Calu3 (cell line): ENCODE measurements around the gene TNIK. TPM values are rescaled to one million over a fixed set of nuclear protein-coding genes. Genes with fewer than 3 reads are reported as not detected.

Source experiments
- BruUV-seq: library from RNA; stranded (reverse); fragments of 400-500 nt; replicated peaks from 2 replicates; lab custom pipeline; 2021; lab: Mats Ljungman, UMichigan
- CTCF ChIA-PET: fragments of 300-600 bp; sonication (Branson Sonifier 250); formaldehyde crosslinking; loops from one replicate; lab custom pipeline; 2022; ENCODE audit warnings: antibody characterized with exemption; lab: Charles Lee
- DNase-seq: peaks from one replicate; pipeline ENCODE4 v3.0.0; 2022
- H3K27ac Mint-ChIP-seq: one replicate; pipeline ENCODE4 v1.8.0; 2022; ENCODE audit warnings: mixed read lengths; ENCODE audit not compliant: unreplicated experiment
- H3K27me3 Mint-ChIP-seq: one replicate; pipeline ENCODE4 v1.8.0; 2022; ENCODE audit warnings: mixed read lengths; ENCODE audit not compliant: unreplicated experiment
- H3K36me3 Mint-ChIP-seq: one replicate; pipeline ENCODE4 v1.8.0; 2022; ENCODE audit warnings: mild to moderate bottlenecking, moderate library complexity, mixed read lengths; ENCODE audit not compliant: insufficient read depth, unreplicated experiment
- H3K4me1 Mint-ChIP-seq: one replicate; pipeline ENCODE4 v1.8.0; 2022; ENCODE audit warnings: mild to moderate bottlenecking, low read depth, mixed read lengths; ENCODE audit not compliant: unreplicated experiment
- H3K4me3 Mint-ChIP-seq: one replicate; pipeline ENCODE4 v1.8.0; 2022; ENCODE audit warnings: mild to moderate bottlenecking, low read depth, moderate library complexity, mixed read lengths; ENCODE audit not compliant: unreplicated experiment
- H3K9me3 Mint-ChIP-seq: one replicate; pipeline ENCODE4 v1.8.0; 2022; ENCODE audit warnings: low read depth, mixed read lengths; ENCODE audit not compliant: unreplicated experiment
- intact Hi-C: fragments of 100-400 bp; cut with micrococcal nuclease; formaldehyde crosslinking; loops from one replicate; pipeline ENCODE4 v1.10.0; 2022; ENCODE audit not compliant: unreplicated experiment
- total RNA-seq: library from RNA; stranded (reverse); gene quantifications from 2 replicates; pipeline ENCODE4 v1.2.3, GENCODE V29; 2022
- TF ChIP-seq, protein P1 (sequence below): fragments of 200-600 bp; IDR thresholded peaks from one replicate; pipeline ENCODE4 v1.8.0; 2022; ENCODE audit warnings: antibody characterized with exemption; ENCODE audit not compliant: unreplicated experiment

Gene TNIK
- total RNA-seq, 1 experiment from 2014 or later: 19.7 TPM

- H3K4me3 Mint-ChIP-seq: no peak overlapping the region
These were observed 182.0 kb downstream of the TNIK start for GRCh38 chr3:171278299-171278590.

GRCh38 chr3:171277456-171278298 is 182.5 kb downstream of the TNIK start:
- TF ChIP-seq, protein P1, sequence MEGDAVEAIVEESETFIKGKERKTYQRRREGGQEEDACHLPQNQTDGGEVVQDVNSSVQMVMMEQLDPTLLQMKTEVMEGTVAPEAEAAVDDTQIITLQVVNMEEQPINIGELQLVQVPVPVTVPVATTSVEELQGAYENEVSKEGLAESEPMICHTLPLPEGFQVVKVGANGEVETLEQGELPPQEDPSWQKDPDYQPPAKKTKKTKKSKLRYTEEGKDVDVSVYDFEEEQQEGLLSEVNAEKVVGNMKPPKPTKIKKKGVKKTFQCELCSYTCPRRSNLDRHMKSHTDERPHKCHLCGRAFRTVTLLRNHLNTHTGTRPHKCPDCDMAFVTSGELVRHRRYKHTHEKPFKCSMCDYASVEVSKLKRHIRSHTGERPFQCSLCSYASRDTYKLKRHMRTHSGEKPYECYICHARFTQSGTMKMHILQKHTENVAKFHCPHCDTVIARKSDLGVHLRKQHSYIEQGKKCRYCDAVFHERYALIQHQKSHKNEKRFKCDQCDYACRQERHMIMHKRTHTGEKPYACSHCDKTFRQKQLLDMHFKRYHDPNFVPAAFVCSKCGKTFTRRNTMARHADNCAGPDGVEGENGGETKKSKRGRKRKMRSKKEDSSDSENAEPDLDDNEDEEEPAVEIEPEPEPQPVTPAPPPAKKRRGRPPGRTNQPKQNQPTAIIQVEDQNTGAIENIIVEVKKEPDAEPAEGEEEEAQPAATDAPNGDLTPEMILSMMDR: no peak
- H3K4me3 Mint-ChIP-seq: no peak overlapping the region
- CTCF ChIA-PET: no interaction called here
- no peaks in the 10 kb centered on the region for H3K27me3 Mint-ChIP-seq
- no peaks in the 10 kb centered on the region for H3K36me3 Mint-ChIP-seq
- intact Hi-C loops: no loop called here
- peaks cover 7% of the 10 kb centered on the region for H3K4me1 Mint-ChIP-seq
- H3K27ac Mint-ChIP-seq: no peak overlapping the region
- no TSS peak for BruUV-seq
- no peaks in the 10 kb centered on the region for H3K9me3 Mint-ChIP-seq
- DNase-seq: no peak

More at GRCh38 chr3:171278299-171278590, 182.0 kb downstream of the TNIK start:
- H3K27ac Mint-ChIP-seq: no peak overlapping the region
- peaks cover 7% of the 10 kb centered on the region for H3K4me1 Mint-ChIP-seq
- DNase-seq: no peak
- H3K9me3 Mint-ChIP-seq: no peaks in the 10 kb centered on the region
- H3K27me3 Mint-ChIP-seq: no peaks in the 10 kb centered on the region
- CTCF ChIA-PET: interaction anchor here (0.6 kb wide), 1 partner anchor 57 kb away, joined by 4 read pairs; no protein-coding TSS in a partner anchor
- intact Hi-C loops: no loop called here
- TF ChIP-seq, protein P1: no peak
- no TSS peak for BruUV-seq
- no peaks in the 10 kb centered on the region for H3K36me3 Mint-ChIP-seq

DNA sequence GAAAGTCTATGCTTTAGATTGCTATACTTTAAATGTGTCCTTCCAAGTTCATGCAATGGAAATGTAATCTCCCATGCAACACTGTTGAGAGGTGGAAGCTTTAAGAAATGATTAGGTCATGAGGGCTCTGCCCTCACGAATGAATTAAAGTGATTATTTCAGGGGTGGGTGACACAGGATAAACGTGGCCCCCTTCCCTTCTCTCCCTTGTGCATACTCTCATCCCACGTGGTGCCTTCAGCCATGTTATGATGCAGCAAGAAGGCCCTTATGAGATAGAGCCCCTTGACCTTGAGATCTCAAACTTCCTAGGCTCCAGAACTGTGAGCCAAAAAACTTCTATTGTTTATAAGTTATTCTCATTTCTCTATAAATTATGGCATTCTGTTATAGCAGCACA is 183.3 kb downstream of the TNIK start:
- TF ChIP-seq, protein P1: no peak
- Mint-ChIP-seq H3K4me1 (peaks cover 7% of the 10 kb centered on the region), H3K9me3 (no peaks in the 10 kb centered on the region), H3K36me3 (no peaks in the 10 kb centered on the region), H3K27ac (no peak overlapping the region), H3K27me3 (no peaks in the 10 kb centered on the region), H3K4me3 (no peak overlapping the region)
- CTCF ChIA-PET: no interaction called here
- DNase-seq: no peak
- no TSS peak for BruUV-seq
- intact Hi-C loops: no loop called here

DNA sequence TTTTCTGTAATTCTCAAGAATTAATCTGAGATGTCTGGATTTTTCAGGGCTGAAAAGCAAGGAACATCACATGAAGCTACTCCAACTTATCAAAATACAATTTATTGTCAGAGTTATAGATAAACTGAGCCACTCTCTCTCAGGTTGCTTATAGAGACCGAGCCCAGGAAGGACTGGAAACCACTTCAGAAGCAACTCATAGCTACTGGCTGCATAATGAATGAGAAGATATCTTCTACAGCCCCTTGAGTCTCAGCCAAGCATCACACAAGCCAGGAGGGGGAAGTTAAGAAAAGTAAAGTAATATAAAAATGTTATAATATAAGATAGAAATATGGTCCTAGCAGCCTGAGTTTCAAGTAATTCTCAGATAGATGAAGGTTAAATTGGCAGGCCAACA is 186.0 kb downstream of the TNIK start:
- TF ChIP-seq, protein P1: no peak
- BruUV-seq: no TSS peak
- Mint-ChIP-seq H3K4me1 (peaks cover 7% of the 10 kb centered on the region), H3K9me3 (no peaks in the 10 kb centered on the region), H3K27me3 (no peaks in the 10 kb centered on the region), H3K36me3 (no peaks in the 10 kb centered on the region), H3K27ac (no peak overlapping the region), H3K4me3 (no peak overlapping the region)
- CTCF ChIA-PET: no interaction called here
- intact Hi-C loops: no loop called here
- DNase-seq: no peak
